Smooth muscle cell (in vitro differentiated cells): ENCODE results near the gene DENND1C. TPM values are rescaled to one million over a fixed set of nuclear protein-coding genes. Genes with fewer than 3 reads are reported as not detected.

Source experiments
- DNase-seq: peaks from one replicate; lab custom pipeline; 2025; ENCODE audit not compliant: unreplicated experiment; lab: John Stamatoyannopoulos, UW
- H2AFZ ChIP-seq: fragments of 200-600 bp; sonication (generic); 2 replicates; pipeline ENCODE4 v1.6.0; 2016; ENCODE audit warnings: antibody characterized with exemption, low read depth, mild to moderate bottlenecking
- H3F3A ChIP-seq: fragments of 200-600 bp; sonication (generic); 2 replicates; pipeline ENCODE4 v1.6.0; 2017; ENCODE audit warnings: antibody characterized with exemption, low read depth
- H3K27ac ChIP-seq: fragments of 200-600 bp; sonication (generic); 2 replicates; pipeline ENCODE4 v1.5.1; 2016; ENCODE audit warnings: low read depth, mild to moderate bottlenecking
- H3K27me3 ChIP-seq: fragments of 200-600 bp; sonication (generic); 2 replicates; pipeline ENCODE4 v1.6.1; 2016; ENCODE audit warnings: low read depth, mild to moderate bottlenecking
- H3K36me3 ChIP-seq: fragments of 200-600 bp; sonication (generic); 2 replicates; pipeline ENCODE4 v1.5.1; 2016; ENCODE audit warnings: low read depth
- H3K4me1 ChIP-seq: fragments of 200-600 bp; sonication (generic); 2 replicates; pipeline ENCODE4 v1.5.1; 2016; ENCODE audit warnings: low read depth
- H3K4me2 ChIP-seq: fragments of 200-600 bp; sonication (generic); 2 replicates; pipeline ENCODE4 v1.6.0; 2016; ENCODE audit warnings: mild to moderate bottlenecking
- H3K4me3 ChIP-seq: fragments of 200-600 bp; sonication (generic); 2 replicates; pipeline ENCODE4 v1.5.1; 2016; ENCODE audit warnings: mild to moderate bottlenecking
- H3K79me2 ChIP-seq: fragments of 200-600 bp; sonication (generic); 2 replicates; pipeline ENCODE4 v1.6.0; 2016; ENCODE audit warnings: low read depth, mild to moderate bottlenecking
- H3K9ac ChIP-seq: fragments of 200-600 bp; sonication (generic); 2 replicates; pipeline ENCODE4 v1.6.0; 2016; ENCODE audit warnings: low read depth
- H3K9me3 ChIP-seq: fragments of 200-600 bp; sonication (generic); replicated peaks from 2 replicates; pipeline ENCODE4 v1.5.1; 2016; ENCODE audit warnings: low read depth
- H4K20me1 ChIP-seq: fragments of 200-600 bp; sonication (generic); 2 replicates; pipeline ENCODE4 v1.6.0; 2016; ENCODE audit warnings: low read depth
- WGBS: methylation state at CpG from one replicate; pipeline ENCODE4 v1.1.7; 2016; ENCODE audit warnings: low lambda C conversion rate; 5-methylcytosine and 5-hydroxymethylcytosine counted together
- polyA plus RNA-seq: library from polyadenylated mRNA; unstranded; fragments of >200 nt; fragmentation: Nextera tagmentation; extraction: Ambion mirVana; gene quantifications from 2 replicates; pipeline ENCODE4 v1.2.1, GENCODE V29; 2016
- total RNA-seq: library from RNA; depleted of rRNA; stranded (reverse); fragments of >200 nt; gene quantifications from 2 replicates; pipeline ENCODE4 v1.2.3, GENCODE V29; 2014
- TF ChIP-seq, protein P1 (sequence below): fragments of 200-600 bp; sonication (generic); IDR thresholded peaks from 2 replicates; pipeline ENCODE4 v1.5.1; 2017; ENCODE audit warnings: borderline replicate concordance, mild to moderate bottlenecking, antibody characterized with exemption; ENCODE audit not compliant: insufficient read depth, poor library complexity, severe bottlenecking

Gene DENND1C
- total RNA-seq (0.04 TPM in 1 of 2 replicates, not detected in the other), polyA plus RNA-seq (0.67 and 3.3 TPM in 2 replicates)

DNA sequence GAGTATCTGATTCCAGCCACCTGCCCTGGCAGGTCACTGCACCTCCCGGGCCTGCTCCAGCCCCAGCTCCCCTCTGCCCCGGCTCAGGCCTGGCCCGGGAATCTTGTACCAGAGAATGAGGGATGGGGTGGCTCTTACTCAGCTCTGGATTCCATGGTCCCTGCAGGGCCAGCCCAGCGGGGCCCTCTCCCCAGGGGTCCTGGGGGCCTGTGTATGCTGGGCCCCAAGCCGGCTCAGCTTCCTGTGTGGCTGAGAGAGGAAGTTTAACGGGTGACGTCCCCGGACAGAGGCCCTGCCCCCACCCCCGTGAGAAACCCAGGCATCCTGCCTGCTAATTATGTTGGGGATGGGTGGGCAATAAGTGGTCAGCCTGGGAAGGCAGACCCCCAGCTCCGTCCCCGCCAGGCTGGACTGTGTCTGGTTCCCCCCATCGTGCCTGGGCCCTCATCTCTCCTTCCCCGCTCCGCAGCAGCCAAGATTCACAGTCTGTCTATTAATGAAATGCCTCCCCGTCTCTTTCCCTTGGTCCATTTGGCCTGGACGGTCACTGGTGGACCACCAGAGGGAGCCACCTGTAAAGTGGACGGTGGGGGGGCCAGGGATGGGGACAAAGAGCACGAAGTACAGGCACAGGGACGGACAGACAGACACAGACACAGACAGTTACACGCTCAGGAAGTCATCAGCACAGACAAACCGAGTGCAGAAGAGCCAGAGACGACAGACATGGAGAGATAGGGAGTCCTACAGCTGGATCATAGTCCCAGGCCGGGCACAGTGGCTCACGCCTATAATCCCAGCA is at the start of gene DENND1C:
Gene DENND1C, minus strand, starts transcription at position 247 of the 802 bp plus-strand sequence. Its CDS starts 92 bp downstream, at position 155.
- no peaks in the 10 kb centered on the region for H3K79me2 ChIP-seq
- 64% methylated on average over 24 of the region's 24 CpGs for WGBS
- H3K4me1 ChIP-seq: no peaks in the 10 kb centered on the region
- TF ChIP-seq, protein P1, sequence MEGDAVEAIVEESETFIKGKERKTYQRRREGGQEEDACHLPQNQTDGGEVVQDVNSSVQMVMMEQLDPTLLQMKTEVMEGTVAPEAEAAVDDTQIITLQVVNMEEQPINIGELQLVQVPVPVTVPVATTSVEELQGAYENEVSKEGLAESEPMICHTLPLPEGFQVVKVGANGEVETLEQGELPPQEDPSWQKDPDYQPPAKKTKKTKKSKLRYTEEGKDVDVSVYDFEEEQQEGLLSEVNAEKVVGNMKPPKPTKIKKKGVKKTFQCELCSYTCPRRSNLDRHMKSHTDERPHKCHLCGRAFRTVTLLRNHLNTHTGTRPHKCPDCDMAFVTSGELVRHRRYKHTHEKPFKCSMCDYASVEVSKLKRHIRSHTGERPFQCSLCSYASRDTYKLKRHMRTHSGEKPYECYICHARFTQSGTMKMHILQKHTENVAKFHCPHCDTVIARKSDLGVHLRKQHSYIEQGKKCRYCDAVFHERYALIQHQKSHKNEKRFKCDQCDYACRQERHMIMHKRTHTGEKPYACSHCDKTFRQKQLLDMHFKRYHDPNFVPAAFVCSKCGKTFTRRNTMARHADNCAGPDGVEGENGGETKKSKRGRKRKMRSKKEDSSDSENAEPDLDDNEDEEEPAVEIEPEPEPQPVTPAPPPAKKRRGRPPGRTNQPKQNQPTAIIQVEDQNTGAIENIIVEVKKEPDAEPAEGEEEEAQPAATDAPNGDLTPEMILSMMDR: peak; percentile 35
- H3K4me3 ChIP-seq: no peak within 1 kb of the TSS
- H3K4me2 ChIP-seq: no peak within 1 kb of the TSS
- H3F3A ChIP-seq: no peaks in the 10 kb centered on the region
- H3K36me3 ChIP-seq: no peaks in the 10 kb centered on the region
- H2AFZ ChIP-seq: no peak within 1 kb of the TSS
- H4K20me1 ChIP-seq: no peaks in the 10 kb centered on the region
- H3K27me3 ChIP-seq: no peaks in the 10 kb centered on the region
- no peak within 1 kb of the TSS for H3K9ac ChIP-seq
- no peak within 1 kb of the TSS for H3K27ac ChIP-seq
- DNase-seq: no peak
- H3K9me3 ChIP-seq: no peaks in the 10 kb centered on the region

- Histone ChIP-seq H3K9ac (peak within 1 kb of the TSS; percentile 72), H3F3A (peaks cover 14% of the 10 kb centered on the region), H3K27ac (peak within 1 kb of the TSS; percentile 55), H3K4me2 (peak within 1 kb of the TSS; percentile 89), H4K20me1 (no peaks in the 10 kb centered on the region), H3K4me1 (no peaks in the 10 kb centered on the region), H3K9me3 (no peaks in the 10 kb centered on the region), H3K4me3 (peak within 1 kb of the TSS; percentile 65), H3K27me3 (peaks cover 29% of the 10 kb centered on the region), H3K79me2 (no peaks in the 10 kb centered on the region), H2AFZ (peak within 1 kb of the TSS; percentile 94), H3K36me3 (no peaks in the 10 kb centered on the region)
- peak; percentile 88 for DNase-seq
- TF ChIP-seq, protein P1: no peak
- WGBS: 1% methylated on average over 34 of the region's 44 CpGs
These were observed 49.0 kb upstream of the DENND1C start, which contains the start of gene TNFSF9 for GRCh38 chr19:6530386-6531162. TSS of gene TNFSF9 (plus strand) at chr19:6531026. CDS start at chr19:6531037, 11 bp downstream.

GRCh38 chr19:6529937-6530385 is 48.4 kb upstream of the DENND1C start:
- Histone ChIP-seq H3K27ac (peak overlapping the region; percentile 55), H3K4me1 (no peaks in the 10 kb centered on the region), H3K9ac (peak overlapping the region; percentile 72), H3F3A (peaks cover 14% of the 10 kb centered on the region), H3K9me3 (no peaks in the 10 kb centered on the region), H3K27me3 (peaks cover 28% of the 10 kb centered on the region), H3K36me3 (no peaks in the 10 kb centered on the region), H3K79me2 (no peaks in the 10 kb centered on the region), H3K4me2 (peak overlapping the region; percentile 89), H3K4me3 (peak overlapping the region; percentile 65), H2AFZ (peak overlapping the region; percentile 94), H4K20me1 (no peaks in the 10 kb centered on the region)
- 62% methylated on average over 2 of the region's 2 CpGs for WGBS
- DNase-seq: no peak
- TF ChIP-seq, protein P1: no peak
